Neural cell (in vitro differentiated cells): ENCODE measurements around the gene PDE4A. TPM values are rescaled to one million over a fixed set of nuclear protein-coding genes. Genes with fewer than 3 reads are reported as not detected.
"Not testable (repeated sequence)": the region's sequence is repeated elsewhere in the genome, so short reads cannot be mapped to it uniquely, and the experiment has no call there.

Source experiments
- H2AFZ ChIP-seq: fragments of 200-600, 300-800 bp; sonication (generic), shearing (Covaris generic); 2 replicates; pipeline ENCODE4 v1.6.0; 2014; ENCODE audit warnings: low read depth, mild to moderate bottlenecking, antibody characterized with exemption, low read length, moderate library complexity
- H3F3A ChIP-seq: fragments of 200-600 bp; shearing (Covaris generic); 2 replicates; pipeline ENCODE4 v1.6.1; 2016; ENCODE audit warnings: mild to moderate bottlenecking, moderate library complexity, mixed read lengths, antibody characterized with exemption, low read length; ENCODE audit not compliant: insufficient read depth, poor library complexity, severe bottlenecking
- H3K27ac ChIP-seq: fragments of 200-600, 300-800 bp; sonication (generic), shearing (Covaris generic); 2 replicates; pipeline ENCODE4 v1.5.1; 2014; ENCODE audit warnings: mild to moderate bottlenecking, low read length, moderate library complexity
- H3K27me3 ChIP-seq: fragments of 300-800, 200-600 bp; sonication (generic), shearing (Covaris generic); 2 replicates; pipeline ENCODE4 v1.6.0; 2014; ENCODE audit warnings: mild to moderate bottlenecking, low read depth, low read length, moderate library complexity; ENCODE audit not compliant: insufficient read depth
- H3K36me3 ChIP-seq: fragments of 300-800, 200-600 bp; sonication (generic), shearing (Covaris generic); 2 replicates; pipeline ENCODE4 v1.5.1; 2014; ENCODE audit warnings: mild to moderate bottlenecking, antibody characterized with exemption, low read length, moderate library complexity; ENCODE audit not compliant: insufficient read depth
- H3K4me2 ChIP-seq: fragments of 300-800, 200-600 bp; sonication (generic), shearing (Covaris generic); 2 replicates; pipeline ENCODE4 v1.6.0; 2014; ENCODE audit warnings: mild to moderate bottlenecking, low read length
- H3K4me3 ChIP-seq: fragments of 300-800, 200-600 bp; sonication (generic), shearing (Covaris generic); 2 replicates; pipeline ENCODE4 v1.5.1; 2014; ENCODE audit warnings: mild to moderate bottlenecking, low read length, moderate library complexity
- H3K79me2 ChIP-seq: fragments of 200-600 bp; shearing (Covaris generic); replicated peaks from 2 replicates; pipeline ENCODE4 v1.6.0; 2014; ENCODE audit warnings: mild to moderate bottlenecking, low read length, moderate library complexity; ENCODE audit not compliant: insufficient read depth
- H3K9ac ChIP-seq: fragments of 300-800, 200-600 bp; sonication (generic), shearing (Covaris generic); 2 replicates; pipeline ENCODE4 v1.6.1; 2016; ENCODE audit warnings: mild to moderate bottlenecking, low read length, mixed read lengths
- H3K9me2 ChIP-seq: fragments of 200-600 bp; shearing (Covaris generic); 2 replicates; pipeline ENCODE4 v1.6.1; 2016; ENCODE audit warnings: mild to moderate bottlenecking, low read length, mixed read lengths; ENCODE audit not compliant: insufficient read depth
- H3K9me3 ChIP-seq: fragments of 200-600, 300-800 bp; sonication (generic), shearing (Covaris generic); 2 replicates; pipeline ENCODE4 v1.6.1; 2016; ENCODE audit warnings: mild to moderate bottlenecking, mixed run types, low read length, moderate library complexity, mixed read lengths
- H4K20me1 ChIP-seq: fragments of 200-600 bp; shearing (Covaris generic); 2 replicates; pipeline ENCODE4 v1.6.1; 2016; ENCODE audit warnings: mild to moderate bottlenecking, mixed run types; ENCODE audit not compliant: insufficient read depth
- CTCF ChIP-seq: fragments of 450-650 bp; IDR thresholded peaks from 2 replicates; pipeline ENCODE4 v1.5.1; 2014; ENCODE audit warnings: antibody characterized with exemption, mild to moderate bottlenecking, moderate library complexity; ENCODE audit not compliant: poor library complexity, severe bottlenecking
- EP300 ChIP-seq: fragments of 450-650 bp; conservative IDR thresholded peaks from 2 replicates; pipeline ENCODE4 v1.6.1; 2014; ENCODE audit warnings: antibody characterized with exemption, mild to moderate bottlenecking, moderate library complexity; ENCODE audit not compliant: poor library complexity, severe bottlenecking
- EZH2 ChIP-seq: fragments of 200-600, 300-800 bp; shearing (Covaris generic), sonication (generic); IDR thresholded peaks from 2 replicates; pipeline ENCODE4 v1.6.1; 2014; ENCODE audit warnings: antibody characterized with exemption, low read length, borderline replicate concordance, mild to moderate bottlenecking; ENCODE audit not compliant: insufficient read depth, poor library complexity, severe bottlenecking
- MXI1 ChIP-seq: fragments of 450-650 bp; conservative IDR thresholded peaks from 2 replicates; pipeline ENCODE4 v1.6.1; 2014; ENCODE audit warnings: antibody characterized with exemption, mild to moderate bottlenecking; ENCODE audit not compliant: poor library complexity, severe bottlenecking
- POLR2AphosphoS5 ChIP-seq: IDR thresholded peaks from 2 replicates; pipeline ENCODE4 v1.6.1; 2012
- RAD21 ChIP-seq: fragments of 450-650 bp; conservative IDR thresholded peaks from 2 replicates; pipeline ENCODE4 v1.6.1; 2014; ENCODE audit warnings: antibody characterized with exemption, mild to moderate bottlenecking, moderate library complexity
- REST ChIP-seq: IDR thresholded peaks from 2 replicates; pipeline ENCODE4 v1.6.1; 2012; ENCODE audit warnings: borderline replicate concordance
- SMC3 ChIP-seq: fragments of 450-650 bp; conservative IDR thresholded peaks from 2 replicates; pipeline ENCODE4 v1.6.1; 2014; ENCODE audit warnings: antibody characterized with exemption, mild to moderate bottlenecking, moderate library complexity; ENCODE audit not compliant: poor library complexity
- TAF1 ChIP-seq: IDR thresholded peaks from 2 replicates; pipeline ENCODE4 v1.6.1; 2012; ENCODE audit warnings: low read depth
- polyA plus RNA-seq: library from polyadenylated mRNA; depleted of rRNA; stranded (reverse); fragments of >200 nt; gene quantifications from 2 replicates; pipeline ENCODE4 v1.2.3, GENCODE V29; 2014

PDE4A gene
- polyA plus RNA-seq, 1 donor from 2014 or later: 3.4 TPM

- Histone ChIP-seq H4K20me1 (no peaks in the 10 kb centered on the region), H3K4me3 (no peak overlapping the region), H3K27ac (no peak overlapping the region), H3K36me3 (no peaks in the 10 kb centered on the region), H3K9me3 (no peaks in the 10 kb centered on the region), H3F3A (no peaks in the 10 kb centered on the region), H3K9me2 (no peaks in the 10 kb centered on the region), H3K27me3 (no peaks in the 10 kb centered on the region), H2AFZ (no peak overlapping the region), H3K4me2 (no peak overlapping the region), H3K79me2 (peaks cover 5% of the 10 kb centered on the region), H3K9ac (no peak overlapping the region)
- no peak for TF ChIP-seq EZH2
- TF ChIP-seq MXI1: no peak
- no peak for TF ChIP-seq POLR2AphosphoS5
- TF ChIP-seq CTCF: no peak
- TF ChIP-seq TAF1: no peak
- TF ChIP-seq REST: no peak
- TF ChIP-seq EP300: no peak
- TF ChIP-seq SMC3: no peak
- TF ChIP-seq RAD21: no peak
Measured at GRCh38 chr19:10374931-10375330, 45.4 kb upstream of the PDE4A start.

GRCh38 chr19:10377140-10377640 lies 43.1 kb upstream of the PDE4A start:
- not testable (repeated sequence) for H3K9ac ChIP-seq, H3K79me2 ChIP-seq, H3K27ac ChIP-seq, H3K9me2 ChIP-seq, H2AFZ ChIP-seq, H3K9me3 ChIP-seq, H3F3A ChIP-seq, H3K4me2 ChIP-seq, H4K20me1 ChIP-seq, H3K36me3 ChIP-seq, H3K27me3 ChIP-seq, H3K4me3 ChIP-seq

- Histone ChIP-seq H3K9me2 (no peaks in the 10 kb centered on the region), H3K27ac (no peak overlapping the region), H3K36me3 (no peaks in the 10 kb centered on the region), H3K4me2 (no peak overlapping the region), H3K4me3 (no peak overlapping the region), H4K20me1 (no peaks in the 10 kb centered on the region), H3K79me2 (peaks cover 7% of the 10 kb centered on the region), H3K27me3 (no peaks in the 10 kb centered on the region), H2AFZ (no peak overlapping the region), H3K9me3 (no peaks in the 10 kb centered on the region), H3K9ac (no peak overlapping the region), H3F3A (peaks cover 4% of the 10 kb centered on the region)
- no peak for TF ChIP-seq RAD21
- no peak for TF ChIP-seq CTCF
- TF ChIP-seq POLR2AphosphoS5: no peak
- TF ChIP-seq MXI1: no peak
Measured at GRCh38 chr19:10378124-10378523, 42.2 kb upstream of the PDE4A start.
